Erythroblast (primary cell): Measurements from ENCODE around the gene CACNA1C.

Experiments used
- GATA1 ChIP-seq: IDR thresholded peaks from 2 replicates; pipeline ENCODE4 v1.6.1; 2011; ENCODE audit warnings: low read depth, mild to moderate bottlenecking, control low read depth, low read length, moderate library complexity
- POLR2A ChIP-seq: IDR thresholded peaks from 2 replicates; pipeline ENCODE4 v1.6.1; 2011; ENCODE audit warnings: mild to moderate bottlenecking, low read length

DNA sequence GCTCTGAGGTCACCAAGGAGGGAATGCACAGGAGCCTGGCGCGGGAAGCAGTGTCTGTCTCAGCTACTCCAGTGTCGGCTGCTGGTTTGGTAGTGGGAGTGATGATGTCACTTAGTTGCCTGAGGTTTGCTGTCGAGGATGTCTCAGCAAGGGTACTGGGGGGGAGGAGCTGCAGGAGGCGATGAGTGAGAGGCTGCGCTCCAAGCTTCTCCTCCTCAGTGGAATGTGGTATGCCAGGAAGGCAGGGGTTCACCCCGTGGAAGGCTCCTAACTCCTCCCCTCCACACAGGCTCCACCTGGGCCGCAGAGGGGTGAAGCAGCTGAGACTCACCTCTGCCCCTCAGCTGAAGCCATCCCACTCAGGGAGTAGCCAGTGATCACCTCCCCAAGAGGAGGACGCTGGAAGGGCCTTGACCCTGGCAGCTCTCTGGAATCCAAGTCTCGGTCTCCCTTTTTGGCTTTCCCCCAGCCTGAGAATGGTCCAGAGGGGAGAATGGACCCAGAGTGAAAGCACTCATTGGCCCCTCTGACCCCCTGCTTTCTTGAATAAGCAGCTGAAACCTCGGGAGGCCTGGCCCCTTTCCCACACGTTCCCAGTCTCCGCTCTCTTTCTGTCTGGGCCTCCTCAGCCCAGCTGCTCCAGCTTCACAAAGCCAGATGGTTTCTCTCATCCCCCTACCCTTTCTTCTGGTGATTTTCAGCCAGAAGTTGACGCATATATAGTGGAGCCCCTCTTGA is 563.0 kb downstream of the CACNA1C start:
- TF ChIP-seq POLR2A (no peak), GATA1 (no peak)
